H1 (cell line): ENCODE results near the gene ABCA2. TPM values are rescaled to one million over a fixed set of nuclear protein-coding genes. Genes with fewer than 3 reads are reported as not detected.

Experiments used
- CTCF ChIA-PET: fragments of 300-600 bp; sonication (Branson Sonifier 250); formaldehyde crosslinking; loops from one replicate; lab custom pipeline; 2021; ENCODE audit not compliant: partially characterized antibody; lab: Charles Lee
- POLR2A ChIA-PET: fragments of 300-600 bp; sonication (Branson Sonifier 250); formaldehyde crosslinking; loops from one replicate; lab custom pipeline; 2021; ENCODE audit warnings: inconsistent platforms; ENCODE audit not compliant: partially characterized antibody; lab: Charles Lee
- DNase-seq, 2 experiments: peaks; one replicate each; pipeline versions ENCODE4 v3.0.0 to v3.0.0-alpha.2; 2010 to 2022; ENCODE audit warnings: low spot score in 2 of 2, low read depth in 1 of 2, mixed read lengths in 1 of 2
- FAIRE-seq: peaks from 2 replicates; lab custom pipeline; 2011; peaks lifted over from hg19 to GRCh38; lab: Jason Lieb, UNC
- H2AFZ ChIP-seq: 2 replicates; pipeline ENCODE4 v1.8.1; 2012; ENCODE audit warnings: low read length, inconsistent platforms
- H2AK5ac ChIP-seq: 2 replicates; pipeline ENCODE4 v1.6.1; 2013; ENCODE audit warnings: low read depth, low read length
- H2BK120ac ChIP-seq: replicated peaks from 2 replicates; pipeline ENCODE3; 2013; ENCODE audit warnings: low read depth, low read length, inconsistent platforms
- H2BK12ac ChIP-seq: 2 replicates; pipeline ENCODE4 v1.6.1; 2013; ENCODE audit warnings: low read depth, low read length
- H2BK15ac ChIP-seq: 2 replicates; pipeline ENCODE4 v1.6.1; 2013; ENCODE audit warnings: low read length
- H2BK20ac ChIP-seq: 2 replicates; pipeline ENCODE4 v1.6.1; 2013; ENCODE audit warnings: low read length
- H2BK5ac ChIP-seq: 2 replicates; pipeline ENCODE4 v1.6.1; 2013; ENCODE audit warnings: low read depth, low read length
- H3K14ac ChIP-seq: 2 replicates; pipeline ENCODE4 v1.6.1; 2013; ENCODE audit warnings: inconsistent platforms; ENCODE audit not compliant: insufficient read length
- H3K18ac ChIP-seq: 2 replicates; pipeline ENCODE4 v1.6.1; 2013; ENCODE audit warnings: low read length; ENCODE audit errors: extremely low read depth
- H3K23ac ChIP-seq: 2 replicates; pipeline ENCODE4 v1.6.1; 2013; ENCODE audit warnings: inconsistent platforms; ENCODE audit not compliant: insufficient read length
- H3K23me2 ChIP-seq: 2 replicates; pipeline ENCODE4 v1.6.1; 2013; ENCODE audit warnings: low read depth, low read length
- H3K27ac ChIP-seq: 2 replicates; pipeline ENCODE4 v1.6.1; 2011; ENCODE audit warnings: low read depth, low read length, inconsistent platforms
- H3K27me3 ChIP-seq, 4 experiments: replicated peaks in 1 of 4; 1 replicate in 1 of 4; 2 replicates in 3 of 4; pipeline versions ENCODE4 v1.6.1 to v1.8.1; 2011 to 2013; ENCODE audit warnings: low read length in 3 of 4, mild to moderate bottlenecking in 3 of 4, inconsistent platforms in 2 of 4, mixed read lengths in 2 of 4, moderate library complexity in 1 of 4; ENCODE audit not compliant: control insufficient read depth in 3 of 4, insufficient read depth in 3 of 4; ENCODE audit errors: extremely low read depth in 1 of 4
- H3K36me3 ChIP-seq, 4 experiments: 2 replicates each; pipeline versions ENCODE4 v1.6.1 to v1.8.1; 2011 to 2013; ENCODE audit warnings: mild to moderate bottlenecking in 4 of 4, low read length in 3 of 4, moderate library complexity in 2 of 4, control low read depth in 1 of 4, inconsistent platforms in 1 of 4; ENCODE audit not compliant: insufficient read depth in 4 of 4, control insufficient read depth in 2 of 4
- H3K4ac ChIP-seq: replicated peaks from 2 replicates; pipeline ENCODE3; 2013; ENCODE audit warnings: low read length, low read depth, mixed read lengths, inconsistent platforms; ENCODE audit not compliant: insufficient read length
- H3K4me1 ChIP-seq, 4 experiments: replicated peaks in 1 of 4; 1 replicate in 1 of 4; 2 replicates in 3 of 4; pipeline versions ENCODE4 v1.6.1 to v1.8.1; 2011 to 2013; ENCODE audit warnings: low read length in 3 of 4, inconsistent platforms in 2 of 4, mixed read lengths in 1 of 4; ENCODE audit not compliant: insufficient read depth in 4 of 4, control insufficient read depth in 3 of 4
- H3K4me2 ChIP-seq, 2 experiments: 2 replicates each; pipeline versions ENCODE4 v1.6.1 to v1.8.1; 2011 to 2013; ENCODE audit warnings: low read depth in 2 of 2, low read length in 2 of 2, control low read depth in 1 of 2, inconsistent platforms in 1 of 2, mild to moderate bottlenecking in 1 of 2; ENCODE audit not compliant: insufficient read depth in 1 of 2
- H3K4me3 ChIP-seq, 4 experiments: fragments of 200-600, 300-600 bp in 1 of 4; sonication (generic), shearing (Covaris generic), sonication (Bioruptor Twin) in 1 of 4; 2 replicates each; pipeline versions ENCODE4 v1.5.1 to v1.8.1; 2011 to 2016; ENCODE audit warnings: low read length in 4 of 4, low read depth in 3 of 4, control low read depth in 2 of 4, inconsistent platforms in 2 of 4, mild to moderate bottlenecking in 2 of 4, mixed read lengths in 1 of 4, moderate library complexity in 1 of 4; ENCODE audit not compliant: insufficient read depth in 2 of 4; ENCODE audit errors: extremely low read depth in 1 of 4
- H3K56ac ChIP-seq: replicated peaks from 2 replicates; pipeline ENCODE3; 2013; ENCODE audit warnings: low read depth, mild to moderate bottlenecking, mixed read lengths, low read length, inconsistent platforms; ENCODE audit not compliant: insufficient read length
- H3K79me1 ChIP-seq: 2 replicates; pipeline ENCODE4 v1.6.1; 2013; ENCODE audit warnings: low read depth, low read length, control low read depth
- H3K79me2 ChIP-seq, 2 experiments: 2 replicates each; pipeline versions ENCODE4 v1.6.1 to v1.8.1; 2012 to 2013; ENCODE audit warnings: low read length in 2 of 2, mild to moderate bottlenecking in 2 of 2, inconsistent platforms in 1 of 2; ENCODE audit not compliant: insufficient read depth in 2 of 2, control insufficient read depth in 1 of 2
- H3K9ac ChIP-seq, 4 experiments: replicated peaks in 1 of 4; 1 replicate in 1 of 4; 2 replicates in 3 of 4; pipeline versions ENCODE4 v1.6.1 to v1.8.1; 2011 to 2013; ENCODE audit warnings: low read depth in 3 of 4, low read length in 3 of 4, control low read depth in 2 of 4, mild to moderate bottlenecking in 2 of 4, moderate library complexity in 2 of 4, inconsistent platforms in 1 of 4; ENCODE audit errors: extremely low read depth in 1 of 4
- H3K9me3 ChIP-seq, 2 experiments: 2 replicates each; pipeline versions ENCODE4 v1.6.1 to v1.8.1; 2012 to 2013; ENCODE audit warnings: mild to moderate bottlenecking in 2 of 2, moderate library complexity in 2 of 2, control low read depth in 1 of 2, inconsistent platforms in 1 of 2, low read depth in 1 of 2, low read length in 1 of 2, mixed read lengths in 1 of 2; ENCODE audit not compliant: insufficient read depth in 2 of 2
- H4K20me1 ChIP-seq, 2 experiments: replicated peaks in 1 of 2; 2 replicates each; pipeline versions ENCODE3 to v1.8.1; 2011 to 2013; ENCODE audit warnings: inconsistent platforms in 2 of 2, low read length in 2 of 2, mild to moderate bottlenecking in 1 of 2; ENCODE audit not compliant: insufficient read depth in 2 of 2, control insufficient read depth in 1 of 2
- H4K5ac ChIP-seq: 2 replicates; pipeline ENCODE4 v1.6.1; 2013; ENCODE audit warnings: low read length, low read depth, mixed read lengths, inconsistent platforms; ENCODE audit not compliant: insufficient read length
- H4K8ac ChIP-seq: 2 replicates; pipeline ENCODE4 v1.8.0; 2013; ENCODE audit warnings: mild to moderate bottlenecking, moderate library complexity, low read length, inconsistent platforms; ENCODE audit not compliant: insufficient read depth; ENCODE audit errors: extremely low read depth
- H4K91ac ChIP-seq: replicated peaks from 2 replicates; pipeline ENCODE3; 2013; ENCODE audit warnings: low read length, mixed read lengths, inconsistent platforms; ENCODE audit not compliant: insufficient read length
- ASH2L ChIP-seq: fragments of 200-600, 300-600 bp; sonication (generic); IDR thresholded peaks from one replicate; pipeline ENCODE4 v1.7.1; 2017; ENCODE audit warnings: low read length
- BACH1 ChIP-seq: IDR thresholded peaks from 2 replicates; pipeline ENCODE4 v1.6.1; 2012; ENCODE audit warnings: low read length, improper control_type of control experiment
- BCL11A ChIP-seq, 2 experiments: IDR thresholded peaks; one replicate each; pipeline ENCODE4 v1.6.1; 2011; ENCODE audit warnings: low read depth in 2 of 2, low read length in 2 of 2, mild to moderate bottlenecking in 2 of 2
- CHD2 ChIP-seq: IDR thresholded peaks from 2 replicates; pipeline ENCODE4 v1.6.1; 2012; ENCODE audit warnings: low read length, improper control_type of control experiment
- EGR1 ChIP-seq: IDR thresholded peaks from 2 replicates; pipeline ENCODE4 v1.6.1; 2011; ENCODE audit warnings: low read depth, low read length, borderline replicate concordance
- GABPA ChIP-seq: IDR thresholded peaks from 2 replicates; pipeline ENCODE4 v1.6.1; 2011; ENCODE audit warnings: mild to moderate bottlenecking, low read length, moderate library complexity, borderline replicate concordance; ENCODE audit not compliant: insufficient read depth
- HDAC2 ChIP-seq, 2 experiments: fragments of 300-600 bp in 1 of 2; sonication (generic) in 1 of 2; IDR thresholded peaks; 2 replicates each; pipeline ENCODE4 v1.6.1; 2011 to 2012; ENCODE audit warnings: low read depth in 2 of 2, low read length in 2 of 2, mild to moderate bottlenecking in 2 of 2, moderate library complexity in 2 of 2, borderline replicate concordance in 1 of 2, inconsistent platforms in 1 of 2
- HDAC6 ChIP-seq: IDR thresholded peaks from one replicate; pipeline ENCODE4 v1.7.1; 2012; ENCODE audit warnings: low read depth, mild to moderate bottlenecking, inconsistent platforms, low read length, moderate library complexity
- KDM5A ChIP-seq: fragments of 200-600 bp; IDR thresholded peaks from 2 replicates; pipeline ENCODE4 v1.7.1; 2012; ENCODE audit warnings: mild to moderate bottlenecking, low read length, inconsistent platforms, mixed read lengths
- MAX ChIP-seq: IDR thresholded peaks from 2 replicates; pipeline ENCODE4 v1.6.1; 2012; ENCODE audit warnings: inconsistent platforms
- PHF8 ChIP-seq: fragments of 200-600 bp; sonication (generic); conservative IDR thresholded peaks from 2 replicates; pipeline ENCODE4 v1.7.1; 2012; ENCODE audit warnings: low read depth, mild to moderate bottlenecking, inconsistent platforms, low read length, moderate library complexity
- POLR2A ChIP-seq, 2 experiments: IDR thresholded peaks; 1 replicate in 1 of 2; 2 replicates in 1 of 2; pipeline ENCODE4 v1.6.1; 2011; ENCODE audit warnings: low read depth in 2 of 2, low read length in 2 of 2, mild to moderate bottlenecking in 2 of 2; ENCODE audit errors: control extremely low read depth in 1 of 2
- POLR2AphosphoS5 ChIP-seq: IDR thresholded peaks from 2 replicates; pipeline ENCODE4 v1.6.1; 2011; ENCODE audit warnings: low read depth, low read length
- RAD21 ChIP-seq, 2 experiments: IDR thresholded peaks in 1 of 2; conservative IDR thresholded peaks in 1 of 2; 2 replicates each; pipeline ENCODE4 v1.6.1; 2011; ENCODE audit warnings: low read depth in 2 of 2, low read length in 2 of 2, improper control_type of control experiment in 1 of 2, inconsistent platforms in 1 of 2, mild to moderate bottlenecking in 1 of 2, moderate library complexity in 1 of 2
- SP1 ChIP-seq: IDR thresholded peaks from 2 replicates; pipeline ENCODE4 v1.6.1; 2011; ENCODE audit warnings: low read depth, low read length
- WGBS, 2 experiments: shearing (Covaris generic) in 1 of 2; methylation state at CpG; one replicate each; pipeline versions ENCODE4 v1.1.6 to v1.1.7; 2013 to 2015; ENCODE audit warnings: low lambda C conversion rate in 2 of 2, mixed read lengths in 2 of 2, inconsistent platforms in 1 of 2, low coverage in 1 of 2, missing lambda C conversion rate in 1 of 2; ENCODE audit not compliant: insufficient replicate concordance in 2 of 2, insufficient coverage in 1 of 2, insufficient read length in 1 of 2; ENCODE audit errors: extremely low coverage in 1 of 2, missing lambda C conversion rate in 1 of 2; 5-methylcytosine and 5-hydroxymethylcytosine counted together
- polyA plus RNA-seq, 7 experiments: library from polyadenylated mRNA; depleted of rRNA in 3 of 7; stranded (reverse) in 5 of 7; unstranded in 2 of 7; fragments of >200 nt in 5 of 7; fragments of 200-250 nt in 2 of 7; gene quantifications; 1 replicate in 5 of 7; 2 replicates in 1 of 7; 4 replicates in 1 of 7; pipeline versions ENCODE4 v1.2.1 to v1.2.3, GENCODE V29; 2011 to 2013; ENCODE audit warnings: missing spikeins in 2 of 7, mixed read lengths in 2 of 7
- total RNA-seq: library from RNA; stranded (reverse); fragmentation: NEBNext Ultra II Directional; extraction: Animal tissue kit (Norgen Biotek cat#: 25700); gene quantifications from 2 replicates; pipeline ENCODE4 v1.2.1, GENCODE V29; 2021

ABCA2 gene
- total and polyA plus RNA-seq, 2 of the 8 experiments (the other 6 are each of a cell fraction or from before 2014, with no cell fraction given) = 12.5 to 14.3 TPM

- no peak overlapping the region for H3K27ac ChIP-seq
- DNase-seq (no peak), FAIRE-seq (no peak)
- H3K23ac ChIP-seq = no peak overlapping the region
- no peak overlapping the region for H2BK12ac ChIP-seq
- H3K36me3 ChIP-seq = no peaks in the 10 kb centered on the region
- H3K27me3 ChIP-seq = peaks cover 1 to 15% (median 10%) of the 10 kb centered on the region in 4 experiments; a peak in 6 of 7 replicates
- WGBS, 2 experiments = 93% methylated on average over 7 of the region's 7 CpGs; no CpG with 5 or more reads in 1 of the 2 experiments
- H2BK5ac ChIP-seq = no peak overlapping the region
- no peaks in the 10 kb centered on the region; the same call in 1 of the 2 replicates for H3K23me2 ChIP-seq
- H4K91ac ChIP-seq = no peak overlapping the region
- H2BK15ac ChIP-seq = no peak overlapping the region
- ChIA-PET CTCF (interaction anchor here (0.6 to 7.2 kb wide), 8 partner anchors 7 to 75 kb away, joined by 3 to 54 read pairs (median 4); partner anchors contain the start of genes ABCA2, FUT7, LCNL1 and PTGDS), POLR2A (interaction anchor here (1.1 kb wide), 1 partner anchor 223 kb away, joined by 4 read pairs; no protein-coding TSS in a partner anchor)
- H4K8ac ChIP-seq = no peak overlapping the region
- no peaks in the 10 kb centered on the region for H3K79me2 ChIP-seq
- no peak overlapping the region for H3K18ac ChIP-seq
- peaks cover 0 to 9% (median 6%) of the 10 kb centered on the region in 4 experiments; a peak in 5 of 7 replicates for H3K4me1 ChIP-seq
- no peak overlapping the region for H2BK120ac ChIP-seq
- H2BK20ac ChIP-seq = no peak overlapping the region
- no peak overlapping the region for H3K9ac ChIP-seq
- no peak overlapping the region for H2AFZ ChIP-seq
- H4K5ac ChIP-seq = no peak overlapping the region
- H4K20me1 ChIP-seq = peaks cover 0 to 8% of the 10 kb centered on the region in 2 experiments
- H3K79me1 ChIP-seq = no peaks in the 10 kb centered on the region
- H3K9me3 ChIP-seq = no peaks in the 10 kb centered on the region
- no peak overlapping the region for H3K14ac ChIP-seq
- no peak overlapping the region for H3K4me3 ChIP-seq
- no peak overlapping the region for H3K56ac ChIP-seq
- no peak overlapping the region for H3K4ac ChIP-seq
- no peak overlapping the region for H2AK5ac ChIP-seq
- no peak overlapping the region for H3K4me2 ChIP-seq
- TF ChIP-seq POLR2AphosphoS5 = no peak
- TF ChIP-seq KDM5A = no peak
- TF ChIP-seq HDAC6 = no peak
- no peak for TF ChIP-seq RAD21 (IDR thresholded peaks at IDR 0.05 in 1 of 2, conservative IDR thresholded peaks at IDR 0.05 in 1 of 2; ENCODE audit: low read depth in 2 of 2, low read length in 2 of 2)
- no peak for TF ChIP-seq POLR2A (IDR thresholded peaks at IDR 0.05; ENCODE audit: control extremely low read depth in 1 of 2, low read depth in 2 of 2, low read length in 2 of 2)
- no peak for TF ChIP-seq CHD2
- TF ChIP-seq BCL11A (IDR thresholded peaks at IDR 0.05; ENCODE audit: low read depth in 2 of 2, low read length in 2 of 2) = no peak
- no peak for TF ChIP-seq GABPA
- no peak for TF ChIP-seq EGR1
- TF ChIP-seq ASH2L = no peak
- no peak for TF ChIP-seq BACH1
- no peak for TF ChIP-seq HDAC2 (IDR thresholded peaks at IDR 0.05; ENCODE audit: borderline replicate concordance in 1 of 2, low read depth in 2 of 2, low read length in 2 of 2)
- TF ChIP-seq MAX = no peak
- no peak for TF ChIP-seq PHF8
- TF ChIP-seq SP1 = no peak
Observed at GRCh38 chr9:137023157-137023556, 4.9 kb downstream of the ABCA2 start.
